GM21737 (cell line): ENCODE measurements around the gene ACSL6.

Experiments
- ATAC-seq: cut with Tn5 transposase; IDR thresholded peaks from one replicate; pipeline ENCODE4 v1.9.1; 2021; ENCODE audit warnings: mild to moderate bottlenecking, moderate library complexity; ENCODE audit not compliant: unreplicated experiment

The ACSL6 gene

GRCh38 chr5:132001647-132002561 is 9.6 kb downstream of the ACSL6 start:
- ATAC-seq: no peak

DNA sequence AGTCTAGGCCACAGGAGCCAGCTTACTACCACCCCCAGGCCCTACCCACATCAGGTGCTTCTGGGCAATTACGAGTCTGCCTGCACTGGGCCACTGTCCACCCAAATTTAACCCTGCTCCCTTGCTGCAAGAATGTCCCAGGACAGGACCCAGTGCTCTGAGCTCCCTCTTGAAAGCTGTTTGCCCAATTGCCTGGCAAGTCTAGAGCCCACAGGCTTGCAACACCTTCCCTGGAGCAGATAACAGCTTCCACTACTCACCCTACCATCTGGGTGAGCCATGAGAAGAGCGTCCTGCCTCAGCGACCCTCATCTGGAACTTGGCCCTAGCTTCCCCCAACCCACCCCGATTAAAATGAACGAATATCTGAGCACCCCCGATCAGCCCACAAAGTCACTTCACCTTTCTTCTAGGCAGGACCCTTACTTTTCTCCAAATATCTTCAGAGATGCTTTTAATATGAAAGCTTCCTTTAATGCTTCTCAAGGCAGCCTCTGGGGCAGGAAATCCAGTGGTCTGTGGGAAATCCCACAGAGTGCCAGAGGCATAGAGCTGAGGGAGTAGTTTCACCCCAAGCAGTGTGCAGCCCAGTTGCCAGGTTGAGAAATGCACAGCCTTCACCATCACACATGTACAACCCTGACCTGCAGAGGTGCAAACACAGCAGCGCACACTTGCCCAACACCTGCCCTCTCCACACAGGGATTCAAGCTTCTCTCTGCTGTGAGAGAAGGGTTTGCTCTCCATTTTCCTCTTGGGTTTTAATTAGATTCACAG is 10.6 kb downstream of the ACSL6 start:
- ATAC-seq: no peak

DNA sequence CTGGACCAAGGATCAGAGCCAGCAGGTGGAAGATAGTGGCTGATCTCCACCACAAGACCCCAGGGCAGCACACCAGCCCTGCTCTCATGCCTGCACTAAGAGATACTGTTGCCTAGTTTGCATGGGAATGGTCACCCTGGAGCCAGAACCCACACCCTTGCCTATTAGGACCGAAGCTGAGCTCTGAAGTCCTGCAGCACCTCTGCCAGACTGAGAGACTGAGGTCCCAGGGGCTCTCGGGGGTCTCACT is 11.3 kb downstream of the ACSL6 start:
- ATAC-seq: no peak

DNA sequence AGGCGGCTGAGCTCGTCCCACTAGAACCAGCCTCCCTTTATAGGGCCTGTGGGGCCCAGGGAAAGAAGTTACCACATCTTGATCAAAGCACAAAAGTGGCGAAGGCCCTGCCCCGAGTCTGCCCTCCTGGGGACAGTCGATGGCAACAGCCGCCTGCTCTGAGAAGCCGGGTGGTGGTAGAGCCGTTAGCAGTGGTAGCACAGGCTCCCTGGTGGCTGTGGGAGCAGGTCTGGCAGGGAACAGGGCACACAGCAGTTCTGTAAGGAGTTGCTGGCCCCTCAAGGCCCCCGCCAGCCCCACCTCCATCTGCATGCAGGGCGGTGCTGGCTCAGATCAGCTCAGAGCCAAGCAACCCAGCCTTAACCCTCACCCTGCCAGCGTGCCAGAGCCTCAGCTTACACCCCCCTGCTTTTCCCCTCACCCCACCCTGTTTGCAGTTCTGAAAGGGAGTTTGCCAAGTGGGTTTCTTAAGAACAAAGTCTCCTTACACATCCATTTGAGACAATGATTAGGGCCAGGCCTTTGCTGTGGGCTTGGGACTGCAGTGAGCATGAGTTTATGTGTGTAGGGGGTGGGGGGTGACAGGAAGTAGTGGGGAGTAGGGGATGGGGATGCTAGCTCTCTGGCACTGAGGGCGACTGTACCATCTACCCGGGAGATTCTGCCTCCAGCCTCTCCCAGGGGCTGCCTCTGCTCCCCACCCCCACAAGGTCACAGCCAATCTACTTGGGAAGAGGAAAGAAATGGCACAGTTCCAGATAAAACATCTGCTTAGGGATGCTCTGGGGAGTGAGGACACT is 11.8 kb downstream of the ACSL6 start:
- no peak for ATAC-seq

DNA sequence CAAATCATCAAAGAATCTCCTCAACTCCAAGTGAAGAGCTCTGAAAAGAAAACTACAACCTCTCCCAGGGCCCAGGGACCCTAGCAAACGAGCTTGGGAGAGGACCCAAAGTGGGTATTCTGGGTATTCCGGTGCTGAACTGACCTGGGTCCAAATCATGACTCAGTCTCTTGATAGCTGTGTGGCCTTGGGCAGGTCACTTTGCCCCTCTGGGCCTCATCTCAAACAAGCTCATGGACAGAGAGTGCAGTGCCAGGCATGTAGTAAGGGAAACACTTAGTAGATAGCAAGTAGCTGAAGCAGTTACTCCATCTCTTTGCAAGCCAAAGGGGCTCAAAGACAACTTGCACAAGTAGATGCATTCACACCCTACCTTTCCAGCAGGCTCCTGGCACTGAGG is 12.4 kb downstream of the ACSL6 start:
- ATAC-seq: no peak

DNA sequence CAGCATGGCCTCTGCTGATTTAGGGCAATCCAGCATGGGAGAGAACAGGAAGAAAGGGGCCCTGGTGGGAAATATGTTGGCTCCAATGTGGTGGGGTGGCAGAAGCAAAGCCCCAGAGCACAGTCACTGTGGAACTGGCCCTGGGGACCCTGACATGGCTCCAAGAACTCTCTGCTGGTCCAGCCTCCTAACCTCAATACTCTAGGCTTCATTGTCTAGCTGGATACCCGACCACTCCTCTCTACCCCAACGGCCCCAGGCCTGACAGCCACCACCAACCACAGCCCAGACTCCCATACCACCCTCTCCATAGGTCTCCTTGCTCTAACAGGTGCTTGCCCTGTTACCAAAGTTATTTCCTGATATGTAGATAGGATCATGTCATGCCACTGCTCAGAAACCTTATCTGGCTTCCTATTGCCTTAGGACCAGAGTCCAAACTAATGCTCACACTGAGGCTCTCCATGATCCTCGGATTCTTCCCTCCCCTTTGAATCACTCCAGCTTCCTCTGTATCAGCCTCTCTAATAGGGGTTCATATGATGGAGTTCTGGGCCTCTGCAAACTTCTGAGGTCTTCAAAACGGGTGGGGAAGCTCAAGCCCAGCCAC is 12.9 kb downstream of the ACSL6 start:
- ATAC-seq: no peak

- no peak for ATAC-seq
Observed at GRCh38 chr5:131997727-131998117, 13.7 kb downstream of the ACSL6 start.

- ATAC-seq: no peak
Observed at GRCh38 chr5:131997026-131997726, 14.3 kb downstream of the ACSL6 start.

DNA sequence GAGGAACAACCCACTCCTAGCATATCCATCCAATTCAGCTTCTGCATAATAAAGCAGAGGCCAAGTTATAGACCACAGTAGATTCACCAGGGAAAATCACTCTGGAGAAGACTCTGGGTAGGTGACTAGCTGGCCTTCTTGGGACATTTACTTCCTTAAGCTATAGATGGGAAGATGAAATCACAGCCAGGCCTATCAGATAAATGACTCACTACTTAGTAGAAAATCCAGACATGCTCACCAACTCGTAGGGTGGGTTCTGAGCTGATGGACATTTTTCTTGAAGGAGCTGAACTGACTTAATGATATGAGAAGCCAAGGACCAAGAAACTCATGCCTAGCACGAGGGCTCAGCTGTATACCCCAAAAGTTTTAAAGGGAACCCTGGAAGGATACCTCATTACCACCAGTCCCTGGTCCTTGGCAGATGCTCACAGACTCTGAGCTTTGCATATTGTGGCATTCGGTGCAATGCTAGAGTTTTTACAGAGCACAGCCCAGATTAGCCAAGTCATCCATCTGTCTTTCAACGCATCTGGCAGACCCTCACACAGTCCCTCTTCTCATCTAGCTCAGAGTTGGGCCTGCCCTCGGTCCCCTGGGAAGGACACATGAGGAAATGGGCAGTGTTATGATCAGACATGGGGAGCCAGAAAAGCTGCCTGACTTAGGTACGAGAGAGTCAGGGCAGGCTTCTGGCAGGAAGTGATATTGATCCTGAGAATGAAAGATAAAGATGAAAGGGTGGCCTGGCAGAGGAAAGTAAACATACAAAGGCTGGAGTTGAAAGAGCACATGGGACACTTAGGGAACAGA is 15.0 kb downstream of the ACSL6 start:
- ATAC-seq: no peak

- ATAC-seq: no peak
Observed at GRCh38 chr5:131994533-131995226, 16.8 kb downstream of the ACSL6 start.

GRCh38 chr5:131994090-131994489 is 17.4 kb downstream of the ACSL6 start:
- no peak for ATAC-seq

- ATAC-seq: no peak
Observed at GRCh38 chr5:131993676-131994075, 17.8 kb downstream of the ACSL6 start.

DNA sequence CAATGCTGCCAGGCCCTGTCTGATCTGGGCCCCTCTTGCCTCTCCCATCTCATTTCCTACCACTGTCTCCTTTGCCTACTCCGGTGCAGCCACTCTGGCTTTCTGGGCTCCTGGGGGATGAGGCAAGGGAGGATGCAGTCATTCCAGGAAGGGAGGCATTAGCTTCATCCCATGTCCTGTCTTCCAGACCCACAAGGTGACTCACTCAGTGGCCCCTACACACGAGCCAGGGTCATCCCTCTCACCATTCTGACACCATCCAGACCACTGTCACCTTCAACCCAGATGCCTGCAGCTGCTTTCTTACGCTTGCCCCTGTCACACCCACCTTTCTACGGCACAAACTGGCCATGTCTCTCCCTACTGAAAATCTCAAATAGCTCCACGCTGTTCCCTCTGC is 19.1 kb downstream of the ACSL6 start:
- no peak for ATAC-seq

DNA sequence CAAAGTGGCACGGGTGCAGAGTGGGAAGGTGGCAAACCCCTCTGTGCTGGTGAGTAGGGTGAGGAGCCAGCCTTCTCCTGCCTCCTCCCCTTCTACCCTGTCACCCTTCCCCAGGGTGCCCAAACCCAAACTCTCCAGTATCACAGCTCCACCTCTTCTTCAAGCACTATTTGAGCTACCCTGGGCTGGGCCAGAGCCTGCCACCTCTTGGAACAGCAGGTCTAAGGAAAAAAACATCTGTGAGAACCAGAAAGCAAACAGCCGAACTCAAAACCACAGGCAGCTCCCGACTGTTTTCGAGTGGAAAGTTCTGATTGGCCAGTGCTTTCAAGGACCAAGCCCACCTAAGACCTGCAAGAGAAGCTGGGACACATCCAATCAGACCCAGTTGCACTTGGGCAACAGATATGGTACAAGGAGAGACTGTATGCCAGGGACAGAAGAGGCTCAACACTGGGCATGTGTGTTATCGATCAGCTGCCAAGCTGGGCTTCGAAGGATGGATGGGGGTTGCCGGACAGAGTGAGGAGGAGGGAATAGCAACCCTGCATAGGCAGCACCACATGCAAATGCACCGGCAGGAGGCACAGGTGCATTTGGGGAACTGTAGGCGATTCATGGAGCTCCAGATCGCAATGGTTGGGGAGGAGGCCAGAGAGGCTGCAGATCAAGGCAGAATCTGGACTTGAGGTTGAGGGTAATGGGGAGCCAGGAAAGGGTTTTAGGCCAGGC is 19.7 kb downstream of the ACSL6 start:
- no peak for ATAC-seq

DNA sequence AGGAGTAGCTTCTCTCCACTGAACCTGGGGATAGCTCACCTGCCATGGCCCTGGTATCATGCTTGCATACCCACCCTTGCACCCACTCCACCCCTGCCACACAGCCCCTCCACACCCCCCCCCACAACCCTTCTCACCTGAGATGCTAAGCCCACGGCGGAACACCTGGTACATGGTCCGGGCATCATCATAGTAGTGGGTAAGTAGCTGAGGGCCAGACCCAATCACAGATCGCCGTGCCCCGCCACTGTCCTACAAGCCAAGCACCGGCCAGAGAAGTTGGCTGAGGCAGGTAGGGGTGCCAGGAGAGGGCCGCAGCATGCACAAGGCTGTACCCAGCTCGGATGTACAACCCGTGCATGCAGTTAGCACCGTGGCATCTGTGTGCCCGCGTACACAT is 20.7 kb downstream of the ACSL6 start:
- no peak for ATAC-seq

- no peak for ATAC-seq
Observed at GRCh38 chr5:131988601-131989000, 22.9 kb downstream of the ACSL6 start.

DNA sequence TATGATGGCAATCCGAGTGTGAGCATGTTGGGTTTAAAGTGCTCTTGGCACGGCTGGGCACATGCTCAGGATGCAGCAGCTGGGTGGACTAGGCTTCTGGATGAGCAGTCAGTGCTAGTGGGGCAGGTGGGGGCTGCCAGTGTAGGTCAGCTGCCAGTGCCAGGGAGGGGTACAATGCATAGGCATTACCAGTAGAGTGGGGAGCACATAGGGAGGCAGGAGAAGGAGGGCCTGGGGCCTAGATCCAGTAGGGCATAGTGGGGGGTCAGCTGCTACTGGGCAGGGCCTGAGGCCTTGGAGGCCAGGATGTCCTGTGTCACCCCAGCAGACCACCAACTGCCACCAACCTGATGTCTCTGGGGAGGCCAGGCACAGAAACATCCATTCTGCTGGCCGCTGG is 24.2 kb downstream of the ACSL6 start:
- ATAC-seq: no peak

GRCh38 chr5:131986161-131986912 is 25.1 kb downstream of the ACSL6 start:
- no peak for ATAC-seq
